GM19328 (cell line): ENCODE data around the gene CLTCL1.
A peak's percentile ranks its signal among the peaks of the same experiment; 100 is the strongest.

Source experiments
- ATAC-seq: cut with Tn5 transposase; IDR thresholded peaks from one replicate; pipeline ENCODE4 v1.9.1; 2021; ENCODE audit warnings: mild to moderate bottlenecking, moderate library complexity; ENCODE audit not compliant: unreplicated experiment

Gene CLTCL1

GRCh38 chr22:19199479-19199878 lies 92.0 kb downstream of the CLTCL1 start:
- ATAC-seq: no peak

GRCh38 chr22:19197997-19198865 lies 93.3 kb downstream of the CLTCL1 start:
- ATAC-seq: no peak

GRCh38 chr22:19196841-19197612 lies 94.5 kb downstream of the CLTCL1 start:
- ATAC-seq: no peak

- ATAC-seq: no peak
Observed at GRCh38 chr22:19195796-19196731, 95.5 kb downstream of the CLTCL1 start.

GRCh38 chr22:19194766-19195536 lies 96.6 kb downstream of the CLTCL1 start:
- ATAC-seq: no peak

GRCh38 chr22:19193879-19194278 lies 97.6 kb downstream of the CLTCL1 start:
- no peak for ATAC-seq

GRCh38 chr22:19187716-19188563 lies 103.6 kb downstream of the CLTCL1 start:
- ATAC-seq: no peak

GRCh38 chr22:19184276-19184997 lies 107.1 kb downstream of the CLTCL1 start:
- no peak for ATAC-seq

- ATAC-seq: no peak
Observed at GRCh38 chr22:19183216-19183615, 108.3 kb downstream of the CLTCL1 start.

GRCh38 chr22:19182472-19183157 lies 108.9 kb downstream of the CLTCL1 start:
- ATAC-seq: no peak

GRCh38 chr22:19181786-19182471 lies 109.6 kb downstream of the CLTCL1 start:
- no peak for ATAC-seq

- no peak for ATAC-seq
Observed at GRCh38 chr22:19180740-19181410, 110.6 kb downstream of the CLTCL1 start.

- ATAC-seq: no peak
Observed at GRCh38 chr22:19180234-19180633, 111.3 kb downstream of the CLTCL1 start.

- ATAC-seq: no peak
Observed at GRCh38 chr22:19179497-19180048, 111.9 kb downstream of the CLTCL1 start.

GRCh38 chr22:19178657-19179496 lies 112.6 kb downstream of the CLTCL1 start, which contains the start of gene SLC25A1:
Gene SLC25A1, minus strand, starts transcription at chr22:19178736. Its CDS starts 63 bp downstream, at chr22:19178673.
- ATAC-seq: peak; percentile 64
